Fibroblast of mammary gland (primary cell): Measurements from ENCODE around the gene CDC42BPB.

Experiments
- DNase-seq: peaks from one replicate; pipeline ENCODE4 v3.0.0-alpha.2; 2010; ENCODE audit warnings: low read depth
- H3K4me3 ChIP-seq: 2 replicates; pipeline ENCODE4 v1.5.1; 2011; ENCODE audit warnings: low read depth, mild to moderate bottlenecking, low read length, moderate library complexity; ENCODE audit not compliant: control insufficient read depth
- CTCF ChIP-seq: conservative IDR thresholded peaks from 2 replicates; pipeline ENCODE4 v1.5.1; 2011; ENCODE audit warnings: low read depth, low read length, inconsistent platforms; ENCODE audit not compliant: control insufficient read depth, insufficient read depth

CDC42BPB gene

DNA sequence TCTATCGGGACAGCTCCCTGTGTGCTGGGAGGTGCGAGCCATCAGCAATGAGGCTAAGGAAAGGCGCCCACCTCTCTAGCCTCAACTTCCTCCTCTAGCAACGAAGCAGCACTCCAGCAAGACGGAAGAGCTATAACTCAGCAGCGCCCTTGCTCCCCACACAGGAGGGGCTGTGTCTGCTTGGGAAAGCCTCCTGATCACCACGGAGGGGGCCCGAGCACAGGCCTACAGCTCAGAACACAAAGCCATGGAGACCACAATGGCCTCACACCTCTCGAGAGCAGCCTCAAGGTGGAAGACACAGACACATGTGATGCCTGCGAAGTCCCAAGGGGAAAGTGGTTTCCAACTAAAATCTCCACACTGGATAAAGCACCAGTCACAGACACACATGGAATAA, 60.4 kb downstream of the CDC42BPB start:
- no peak for TF ChIP-seq CTCF
- no peak for DNase-seq

GRCh38 chr14:102994689-102995088, 62.7 kb downstream of the CDC42BPB start:
- DNase-seq: no peak
- no peak for TF ChIP-seq CTCF
- no peak overlapping the region for H3K4me3 ChIP-seq

More for the DNA sequence above, 60.4 kb downstream of the CDC42BPB start:
- no peak overlapping the region for H3K4me3 ChIP-seq

- no peak overlapping the region for H3K4me3 ChIP-seq
- TF ChIP-seq CTCF: no peak
- peak; percentile 69 for DNase-seq
These were observed 63.8 kb downstream of the CDC42BPB start for GRCh38 chr14:102993523-102993922.

GRCh38 chr14:102991376-102991775, 66.0 kb downstream of the CDC42BPB start:
- TF ChIP-seq CTCF: no peak
- DNase-seq: peak; percentile 33
- H3K4me3 ChIP-seq: no peak overlapping the region

- no peak for TF ChIP-seq CTCF
- peak; percentile 49 for DNase-seq
- H3K4me3 ChIP-seq: no peak overlapping the region
These were observed 69.3 kb downstream of the CDC42BPB start for GRCh38 chr14:102988054-102988453.

DNA sequence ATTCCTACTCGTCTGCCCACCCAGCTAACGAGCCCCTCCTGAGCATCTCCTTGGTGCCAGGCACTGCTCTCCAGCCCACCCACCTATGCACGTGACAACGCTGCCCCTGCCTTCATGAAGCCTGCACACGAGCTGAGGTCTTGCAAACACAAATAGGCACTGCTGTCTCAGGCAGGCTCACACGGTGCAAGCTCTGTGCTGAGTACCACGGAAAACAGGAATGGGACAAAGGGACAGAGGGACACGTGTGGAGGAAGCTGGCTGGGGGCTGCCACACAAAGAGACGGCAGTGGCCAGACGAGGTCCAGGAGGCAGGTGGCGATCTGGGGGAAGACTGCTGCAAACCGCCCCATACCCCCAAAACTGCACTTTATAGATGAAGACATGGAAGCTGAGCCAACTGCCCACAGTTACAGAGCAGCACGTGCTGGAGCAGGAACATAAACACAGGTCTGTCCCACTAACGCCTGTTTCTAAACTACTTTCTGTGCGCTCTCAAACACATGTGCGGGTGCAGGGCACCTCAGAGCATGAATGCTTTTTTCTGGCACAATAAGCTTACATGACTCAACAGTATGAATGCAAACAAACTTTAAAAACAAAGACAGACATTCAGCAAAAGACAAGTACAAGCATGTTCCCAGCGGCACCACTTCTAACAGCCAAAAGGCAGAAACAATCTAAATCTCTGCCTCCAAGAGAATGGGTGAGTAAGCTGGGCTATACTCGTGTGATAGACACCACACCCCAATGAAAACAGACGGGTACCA, 70.4 kb downstream of the CDC42BPB start:
- peak; percentile 81 for DNase-seq
- no peak for TF ChIP-seq CTCF
- no peak overlapping the region for H3K4me3 ChIP-seq
